DMS79 (cell line): ENCODE measurements around the gene KLHL26.
A peak's percentile ranks its signal among the peaks of the same experiment; 100 is the strongest.
"Not testable (repeated sequence)": the region's sequence is repeated elsewhere in the genome, so short reads cannot be mapped to it uniquely, and the experiment has no call there.

Experiments
- DNase-seq: peaks from one replicate; lab custom pipeline; 2025; lab: John Stamatoyannopoulos, UW

The KLHL26 gene

DNA sequence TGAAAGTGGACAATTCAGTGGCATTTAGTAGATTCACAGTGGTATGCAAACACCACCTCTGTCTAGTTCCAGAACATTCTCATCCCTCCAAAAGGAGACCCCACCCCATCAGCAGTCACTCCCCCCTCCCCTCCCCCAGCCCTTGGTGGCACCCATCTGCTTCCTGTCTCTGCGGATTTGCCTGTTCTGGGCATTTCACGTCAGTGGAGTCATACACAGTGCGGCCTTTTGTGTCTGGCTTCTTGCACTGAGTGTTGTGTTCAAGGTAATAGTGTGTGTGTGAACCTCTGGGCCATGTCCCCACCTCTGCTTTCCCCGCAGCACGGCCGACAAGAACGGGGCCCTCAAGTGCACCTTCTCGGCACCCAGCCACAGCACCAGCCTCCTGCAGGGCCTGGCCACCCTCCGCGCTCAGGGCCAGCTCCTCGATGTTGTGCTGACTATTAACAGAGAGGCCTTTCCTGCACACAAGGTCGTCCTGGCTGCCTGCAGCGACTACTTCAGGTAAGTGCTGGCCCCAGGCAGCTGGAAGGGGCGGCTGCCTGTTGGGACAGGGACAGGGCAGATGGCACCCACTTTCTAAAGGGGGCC is 27.2 kb downstream of the KLHL26 start:
- no peak for DNase-seq

DNA sequence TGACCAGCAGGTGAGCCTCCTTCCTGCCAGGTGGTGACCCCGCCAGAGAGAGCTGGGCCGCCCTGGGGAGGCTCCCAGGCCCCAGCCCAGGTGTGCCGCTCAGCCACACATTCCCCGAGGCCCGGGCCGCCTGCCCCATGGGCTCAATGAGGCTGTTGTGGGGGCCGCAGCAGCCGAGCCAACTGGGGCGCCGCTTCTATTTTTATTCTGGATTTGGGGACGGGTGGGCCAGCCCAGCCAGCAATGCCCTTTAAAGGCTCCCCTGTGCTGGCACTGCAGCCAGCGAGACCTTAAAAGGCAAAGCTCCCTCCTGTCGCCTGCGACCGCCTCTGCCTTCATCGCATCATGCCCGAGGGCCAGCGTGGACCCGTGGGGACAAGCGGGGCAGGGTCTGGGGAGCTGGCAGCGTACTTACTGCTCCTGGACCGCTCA is 29.0 kb downstream of the KLHL26 start:
- DNase-seq: no peak

GRCh38 chr19:18666317-18666716 is 29.5 kb downstream of the KLHL26 start:
- DNase-seq: no peak

- DNase-seq: no peak
Measured at GRCh38 chr19:18666784-18667183, 30.0 kb downstream of the KLHL26 start.

GRCh38 chr19:18667531-18668251 is 30.9 kb downstream of the KLHL26 start:
- DNase-seq: no peak

DNA sequence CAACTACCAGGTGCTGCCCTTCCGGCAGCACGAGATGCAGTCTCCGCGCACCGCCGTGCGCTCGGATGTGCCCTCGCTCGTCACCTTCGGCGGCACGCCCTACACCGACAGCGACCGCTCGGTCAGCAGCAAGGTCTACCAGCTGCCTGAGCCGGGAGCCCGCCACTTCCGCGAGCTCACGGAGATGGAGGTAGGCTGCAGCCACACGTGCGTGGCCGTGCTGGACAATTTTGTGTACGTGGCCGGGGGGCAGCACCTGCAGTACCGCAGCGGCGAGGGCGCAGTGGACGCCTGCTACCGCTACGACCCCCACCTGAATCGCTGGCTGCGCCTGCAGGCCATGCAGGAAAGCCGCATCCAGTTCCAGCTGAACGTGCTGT is 31.4 kb downstream of the KLHL26 start:
- DNase-seq: no peak

- no peak for DNase-seq
Measured at GRCh38 chr19:18668744-18669523, 32.1 kb downstream of the KLHL26 start.

DNA sequence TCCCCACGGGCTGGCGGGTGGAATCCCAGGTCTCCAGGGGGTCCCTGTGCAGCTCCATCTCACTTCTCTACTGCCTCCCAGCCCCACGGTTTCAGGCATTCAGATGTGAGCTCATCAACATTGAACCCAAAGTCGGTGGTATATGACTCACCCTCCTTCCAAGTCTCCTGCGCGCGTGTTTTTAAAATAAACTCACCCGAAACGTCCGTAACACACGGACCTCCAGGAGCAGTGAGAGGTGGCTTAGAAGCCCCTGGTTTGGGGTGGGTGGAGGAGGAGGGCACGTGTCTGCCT is 32.6 kb downstream of the KLHL26 start:
- DNase-seq: no peak

DNA sequence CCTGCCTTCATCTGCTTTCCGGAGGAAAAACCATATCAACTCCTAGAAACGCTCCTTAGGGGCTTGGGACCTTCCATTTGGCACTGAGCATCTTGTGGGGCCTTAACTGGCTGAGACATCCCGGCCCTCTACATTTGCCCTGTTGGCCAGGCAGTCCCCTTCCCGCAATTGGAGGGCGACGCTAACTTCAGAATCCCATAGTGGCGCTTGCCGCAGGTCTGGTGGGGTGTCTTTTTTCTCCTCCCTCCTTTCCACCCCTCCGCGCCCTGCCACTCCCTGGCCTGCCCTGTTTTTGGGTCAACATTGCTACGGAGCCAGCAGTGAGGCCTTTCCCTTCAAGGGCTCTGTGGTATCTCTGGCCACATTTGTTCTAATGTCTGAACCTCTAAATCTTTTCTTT is 33.1 kb downstream of the KLHL26 start:
- DNase-seq: no peak

DNA sequence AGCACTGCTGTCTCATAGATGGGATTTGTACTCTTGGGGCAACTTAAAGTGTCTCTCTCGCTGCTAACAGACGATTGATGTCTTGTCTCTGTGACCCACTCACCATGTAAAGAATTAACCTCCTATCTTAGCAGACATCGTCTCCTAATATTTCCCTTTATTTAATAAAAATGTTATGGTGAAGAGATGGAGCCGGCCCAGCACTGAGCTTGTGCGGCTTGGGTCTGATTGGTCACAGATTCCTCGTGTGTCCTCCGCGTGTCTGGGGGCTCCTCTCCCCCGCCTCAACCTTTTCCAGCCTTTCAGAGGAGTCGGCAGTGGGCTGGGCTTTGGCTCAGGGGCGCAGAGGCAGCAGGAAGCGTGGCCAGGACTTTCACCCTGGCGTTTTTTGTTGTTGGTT is 33.5 kb downstream of the KLHL26 start:
- DNase-seq: no peak

DNA sequence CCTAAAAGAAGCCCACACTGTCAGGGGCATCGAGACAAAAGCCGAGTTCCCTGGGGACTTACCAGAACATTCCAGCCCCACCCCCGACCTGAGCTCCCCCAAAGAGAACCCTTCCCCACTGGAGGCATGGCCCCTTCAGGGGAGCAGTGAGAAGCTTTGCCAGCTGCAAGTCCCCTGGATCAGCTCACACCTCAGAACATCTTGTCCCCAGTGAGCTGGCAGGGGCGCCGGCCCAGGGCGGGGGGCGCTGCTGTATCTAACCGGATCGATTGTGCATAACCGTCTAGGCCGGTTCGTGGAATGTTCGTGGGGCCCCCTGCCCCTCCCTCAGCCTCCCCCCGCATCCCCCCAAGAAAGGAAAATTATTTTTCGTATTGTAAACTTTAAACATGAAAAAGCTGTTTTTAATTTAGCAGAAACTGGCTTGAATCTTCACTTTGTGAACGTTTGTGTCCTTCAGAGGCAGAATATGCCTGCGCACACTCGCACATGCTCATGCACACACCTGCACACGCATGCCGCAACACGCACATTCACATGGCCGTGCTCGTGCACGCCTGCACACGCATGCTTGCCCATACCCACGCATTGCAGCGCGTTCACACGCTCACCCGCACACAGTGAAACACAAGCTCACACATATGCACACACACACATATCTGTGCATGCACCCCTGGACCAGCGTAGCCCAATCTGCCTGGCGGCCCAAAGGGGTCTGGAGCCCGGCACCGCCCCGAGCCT is 34.6 kb downstream of the KLHL26 start:
- DNase-seq: no peak

DNA sequence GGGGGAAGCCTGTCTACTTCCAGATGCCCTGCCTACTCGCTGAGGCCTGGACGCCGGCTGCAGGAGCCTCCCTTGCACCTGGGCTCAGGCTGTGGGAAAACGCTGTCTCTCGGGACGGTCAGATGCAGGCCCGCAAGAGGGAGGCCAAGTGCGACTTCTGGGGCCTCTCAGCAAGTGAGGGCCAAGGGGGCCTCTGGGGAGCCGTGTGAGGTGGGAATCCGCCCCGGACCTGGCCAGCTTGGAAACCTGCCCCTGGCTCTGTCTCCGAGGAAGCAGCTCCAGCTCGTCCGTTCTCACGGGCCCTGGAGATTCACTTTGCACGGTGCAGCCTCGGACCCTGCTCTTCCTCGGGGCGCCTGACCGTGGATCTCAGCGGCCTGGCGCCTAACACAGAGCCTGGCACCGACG is 35.2 kb downstream of the KLHL26 start:
- DNase-seq: no peak

DNA sequence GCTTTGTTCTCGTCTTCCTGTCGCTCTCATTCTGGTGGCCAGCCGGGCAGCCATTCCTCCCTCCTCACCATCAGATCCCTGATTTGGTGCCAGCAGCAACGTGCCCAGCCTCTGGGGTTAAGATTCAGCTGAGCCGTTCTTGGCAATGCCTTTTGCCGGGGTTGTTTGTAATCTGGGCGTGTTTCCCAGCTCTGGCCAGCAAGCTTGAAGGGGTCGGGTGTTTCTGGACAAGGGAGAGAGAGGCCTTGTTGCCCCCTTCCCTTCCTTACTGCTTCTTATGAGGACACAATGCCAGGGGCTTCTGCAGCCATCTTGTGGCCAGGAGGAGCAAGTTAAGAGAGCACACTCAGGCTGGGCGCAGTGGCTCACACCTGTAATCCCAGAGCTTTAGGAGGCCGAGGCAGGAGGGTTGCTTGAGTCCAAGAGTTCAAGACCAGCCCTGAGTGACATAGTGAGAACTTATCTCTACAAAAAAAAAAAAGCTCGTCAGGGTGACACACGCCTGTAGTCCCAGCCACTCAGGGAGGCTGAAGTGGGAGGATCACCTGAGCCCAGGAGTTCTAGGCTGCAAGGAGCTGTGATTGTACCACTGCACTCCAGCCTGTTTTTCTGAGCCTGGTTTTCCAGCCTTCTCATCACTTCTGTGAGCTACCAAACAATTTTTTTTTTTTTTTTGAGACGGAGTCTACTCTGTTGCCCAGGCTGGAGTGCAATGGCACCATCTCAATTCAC is 35.9 kb downstream of the KLHL26 start:
- no peak for DNase-seq

GRCh38 chr19:18674616-18675015 is 37.8 kb downstream of the KLHL26 start:
- no peak for DNase-seq

DNA sequence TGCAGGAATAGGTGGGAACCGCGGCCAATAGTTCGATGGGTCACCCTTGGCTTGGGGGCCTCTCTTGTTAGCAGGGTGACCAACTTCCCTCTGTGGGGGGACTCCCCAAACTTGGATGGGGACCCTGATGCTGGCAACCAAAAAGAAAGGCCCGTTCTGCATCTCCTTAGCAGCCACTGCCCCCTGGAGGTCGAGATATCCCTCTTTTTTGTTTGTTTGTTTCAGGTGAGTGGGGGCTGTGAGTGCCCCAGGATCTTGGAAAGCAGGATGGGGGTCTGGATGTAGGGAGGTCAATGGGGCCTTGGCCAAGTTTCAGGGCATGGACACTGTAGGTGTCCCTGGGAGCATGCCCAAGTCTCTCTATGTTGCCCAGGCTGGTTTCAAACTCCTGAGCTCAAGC is 39.0 kb downstream of the KLHL26 start:
- DNase-seq: no peak

DNA sequence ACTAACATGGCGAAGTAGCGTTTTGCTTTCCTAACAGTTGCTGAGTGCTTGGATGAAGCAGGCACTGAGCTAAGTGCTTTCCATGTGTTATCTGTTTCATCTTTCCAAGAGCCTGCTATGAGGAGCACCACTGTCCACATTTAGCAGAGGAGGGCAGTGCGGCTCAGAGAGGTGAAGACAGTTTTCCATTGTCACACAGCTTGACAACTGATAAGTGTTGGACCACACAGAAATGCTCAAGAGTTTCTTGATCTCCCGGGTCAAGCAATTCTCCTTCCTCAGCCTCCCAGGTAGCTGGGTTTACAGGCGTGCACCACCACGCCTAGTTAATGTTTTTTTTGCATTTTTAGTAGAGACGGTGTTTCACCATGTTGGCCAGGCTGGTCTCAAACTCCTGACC is 39.9 kb downstream of the KLHL26 start:
- DNase-seq: no peak

DNA sequence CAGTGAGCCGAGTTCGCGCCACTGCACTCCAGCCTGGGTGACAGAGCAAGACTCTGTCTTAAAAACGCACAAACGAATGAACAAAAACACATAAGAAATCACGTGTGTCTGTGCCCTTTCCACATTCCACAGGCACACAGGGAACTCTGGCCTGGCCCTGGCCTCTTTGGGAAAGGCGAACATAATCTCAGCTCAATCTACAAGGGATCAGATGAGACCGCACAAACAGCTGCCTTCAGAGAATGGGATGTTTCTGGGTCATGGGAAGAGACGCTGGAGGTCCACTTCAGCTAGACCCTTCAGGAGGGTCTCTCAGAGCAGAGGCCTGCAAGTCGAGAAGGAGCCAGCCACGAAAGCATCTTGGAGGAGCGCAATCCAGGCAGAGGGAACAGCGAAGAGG is 40.3 kb downstream of the KLHL26 start:
- no peak for DNase-seq

- DNase-seq: not testable (repeated sequence)
Measured at GRCh38 chr19:18680148-18680547, 43.3 kb downstream of the KLHL26 start.

- DNase-seq: no peak
Measured at GRCh38 chr19:18682807-18683108, 45.9 kb downstream of the KLHL26 start.

DNA sequence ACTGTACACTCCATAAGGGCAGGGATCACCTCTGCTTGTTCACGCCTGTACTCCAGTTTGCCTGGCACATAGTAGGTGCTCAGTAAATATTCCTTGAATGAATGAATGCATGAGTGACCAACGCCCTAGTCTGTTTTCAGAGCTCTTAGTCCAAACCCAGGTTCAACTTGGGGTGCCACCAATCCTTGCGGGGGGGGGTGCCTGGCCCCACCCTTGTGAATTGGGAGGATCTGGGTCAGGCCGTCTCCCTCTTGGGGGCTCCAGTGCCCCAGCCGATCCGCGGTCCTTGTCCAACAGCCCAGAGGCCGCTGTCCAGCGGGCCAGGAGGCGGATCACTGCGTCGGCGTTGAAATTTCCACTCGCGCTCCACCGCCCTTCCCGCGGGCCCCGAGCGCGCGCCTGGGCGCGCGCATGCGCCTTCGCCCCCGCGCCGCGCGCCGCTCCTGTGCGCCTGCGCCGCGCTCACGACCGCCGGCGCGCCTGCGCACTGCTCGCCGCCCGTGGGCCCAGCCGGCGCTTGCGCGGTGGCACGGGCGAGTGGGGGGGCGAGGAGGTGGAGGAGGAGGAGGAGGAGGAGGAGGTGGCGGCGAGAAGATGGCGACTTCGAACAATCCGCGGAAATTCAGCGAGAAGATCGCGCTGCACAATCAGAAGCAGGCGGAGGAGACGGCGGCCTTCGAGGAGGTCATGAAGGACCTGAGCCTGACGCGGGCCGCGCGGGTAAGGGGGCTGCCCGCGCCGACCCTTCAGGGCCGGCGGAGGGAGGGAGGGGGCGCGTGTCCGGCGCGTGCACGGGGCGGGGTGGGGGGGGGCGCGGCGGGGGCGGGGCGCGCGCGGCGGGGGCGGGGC is 46.5 kb downstream of the KLHL26 start, which contains the start of gene CRTC1:
Gene CRTC1, plus strand, starts transcription at position 572 of the 849 bp plus-strand sequence. Its CDS starts 23 bp downstream, at position 595.
- DNase-seq: peak; percentile 71

- no peak for DNase-seq
Measured at GRCh38 chr19:18683958-18684641, 47.3 kb downstream of the KLHL26 start.
